Measurements from ENCODE around the gene MAP10.

- no peak for TF ChIP-seq ZNF2 (tag by site-specific recombination; IDR thresholded peaks at IDR 0.05)
- TF ChIP-seq, protein P1, sequence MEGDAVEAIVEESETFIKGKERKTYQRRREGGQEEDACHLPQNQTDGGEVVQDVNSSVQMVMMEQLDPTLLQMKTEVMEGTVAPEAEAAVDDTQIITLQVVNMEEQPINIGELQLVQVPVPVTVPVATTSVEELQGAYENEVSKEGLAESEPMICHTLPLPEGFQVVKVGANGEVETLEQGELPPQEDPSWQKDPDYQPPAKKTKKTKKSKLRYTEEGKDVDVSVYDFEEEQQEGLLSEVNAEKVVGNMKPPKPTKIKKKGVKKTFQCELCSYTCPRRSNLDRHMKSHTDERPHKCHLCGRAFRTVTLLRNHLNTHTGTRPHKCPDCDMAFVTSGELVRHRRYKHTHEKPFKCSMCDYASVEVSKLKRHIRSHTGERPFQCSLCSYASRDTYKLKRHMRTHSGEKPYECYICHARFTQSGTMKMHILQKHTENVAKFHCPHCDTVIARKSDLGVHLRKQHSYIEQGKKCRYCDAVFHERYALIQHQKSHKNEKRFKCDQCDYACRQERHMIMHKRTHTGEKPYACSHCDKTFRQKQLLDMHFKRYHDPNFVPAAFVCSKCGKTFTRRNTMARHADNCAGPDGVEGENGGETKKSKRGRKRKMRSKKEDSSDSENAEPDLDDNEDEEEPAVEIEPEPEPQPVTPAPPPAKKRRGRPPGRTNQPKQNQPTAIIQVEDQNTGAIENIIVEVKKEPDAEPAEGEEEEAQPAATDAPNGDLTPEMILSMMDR (tag by site-specific recombination; IDR thresholded peaks at IDR 0.05) = no peak
- no peak for TF ChIP-seq KLF8 (tag by site-specific recombination; IDR thresholded peaks at IDR 0.05)
- no peak for TF ChIP-seq ZBTB11 (tag by site-specific recombination; conservative IDR thresholded peaks at IDR 0.05; ENCODE audit: low read depth)
Measured at GRCh38 chr1:232765542-232765941, 39.7 kb upstream of the MAP10 start.
